GM15510 (cell line): ENCODE data around the gene HYDIN.

Experiments used
- POLR2A ChIP-seq: IDR thresholded peaks from 3 replicates; pipeline ENCODE4 v1.6.1; 2011; ENCODE audit warnings: borderline replicate concordance; ENCODE audit not compliant: insufficient read length; ENCODE audit errors: extremely low read depth

The HYDIN gene

GRCh38 chr16:71246309-71246708 lies 15.8 kb upstream of the HYDIN start:
- TF ChIP-seq POLR2A = no peak

- no peak for TF ChIP-seq POLR2A
These were observed 14.0 kb upstream of the HYDIN start for GRCh38 chr16:71244521-71244920.

DNA sequence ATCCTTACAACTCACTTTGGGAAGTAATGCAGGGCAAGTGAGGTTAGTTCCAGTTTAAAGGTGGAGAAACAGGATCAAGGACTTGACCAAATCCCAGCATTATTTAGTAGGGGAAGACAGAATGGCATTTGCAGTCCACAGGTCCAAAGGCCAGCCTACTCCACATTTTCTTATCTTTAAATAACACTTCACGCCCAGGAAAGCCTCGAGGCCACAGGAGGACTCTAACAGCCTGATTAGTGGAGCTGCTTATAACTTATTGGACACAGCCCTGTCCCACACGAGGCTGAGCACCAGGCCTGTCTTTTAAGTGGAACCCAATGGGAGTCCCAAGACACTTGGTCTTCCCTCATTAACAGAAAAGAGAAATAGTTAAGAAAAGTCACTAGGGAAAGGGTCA lies 12.1 kb upstream of the HYDIN start:
- TF ChIP-seq POLR2A = no peak

DNA sequence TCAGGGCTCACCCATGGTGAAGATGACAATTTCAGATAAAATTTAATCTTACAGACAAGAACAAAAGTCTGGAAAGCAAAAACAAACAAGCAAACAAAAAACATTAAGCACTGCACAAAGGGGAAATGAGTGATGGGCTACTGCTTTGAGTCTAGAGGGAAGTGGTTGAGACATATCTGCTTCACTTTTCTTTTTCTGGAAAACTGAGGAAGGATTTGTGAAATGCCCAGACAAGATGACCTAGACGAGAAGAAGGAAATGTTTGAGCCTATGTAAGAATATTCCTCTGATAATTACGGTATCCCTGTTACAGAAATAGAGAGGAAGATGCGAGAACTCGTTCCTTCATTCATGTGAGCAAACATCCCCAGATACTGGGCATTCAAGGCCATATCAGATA lies 11.5 kb upstream of the HYDIN start:
- TF ChIP-seq POLR2A = no peak

DNA sequence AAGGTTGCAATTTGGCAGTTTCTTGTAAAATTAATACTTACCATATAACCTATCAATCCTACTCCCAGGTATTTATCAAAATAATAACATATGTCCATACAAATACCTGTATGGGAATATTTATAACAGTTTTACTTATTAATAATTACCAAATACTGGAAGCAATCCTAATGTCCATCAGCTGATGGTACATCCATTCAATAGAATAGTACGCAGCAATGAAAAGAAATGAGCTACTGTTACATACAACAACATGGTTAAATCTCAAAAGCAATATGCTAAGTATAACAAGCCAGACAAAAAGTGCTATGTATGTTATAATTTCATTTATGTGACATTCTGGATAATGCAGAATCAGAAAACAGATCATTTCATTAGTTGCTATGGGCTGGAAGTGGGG lies 1.2 kb downstream of the HYDIN start:
- no peak for TF ChIP-seq POLR2A

DNA sequence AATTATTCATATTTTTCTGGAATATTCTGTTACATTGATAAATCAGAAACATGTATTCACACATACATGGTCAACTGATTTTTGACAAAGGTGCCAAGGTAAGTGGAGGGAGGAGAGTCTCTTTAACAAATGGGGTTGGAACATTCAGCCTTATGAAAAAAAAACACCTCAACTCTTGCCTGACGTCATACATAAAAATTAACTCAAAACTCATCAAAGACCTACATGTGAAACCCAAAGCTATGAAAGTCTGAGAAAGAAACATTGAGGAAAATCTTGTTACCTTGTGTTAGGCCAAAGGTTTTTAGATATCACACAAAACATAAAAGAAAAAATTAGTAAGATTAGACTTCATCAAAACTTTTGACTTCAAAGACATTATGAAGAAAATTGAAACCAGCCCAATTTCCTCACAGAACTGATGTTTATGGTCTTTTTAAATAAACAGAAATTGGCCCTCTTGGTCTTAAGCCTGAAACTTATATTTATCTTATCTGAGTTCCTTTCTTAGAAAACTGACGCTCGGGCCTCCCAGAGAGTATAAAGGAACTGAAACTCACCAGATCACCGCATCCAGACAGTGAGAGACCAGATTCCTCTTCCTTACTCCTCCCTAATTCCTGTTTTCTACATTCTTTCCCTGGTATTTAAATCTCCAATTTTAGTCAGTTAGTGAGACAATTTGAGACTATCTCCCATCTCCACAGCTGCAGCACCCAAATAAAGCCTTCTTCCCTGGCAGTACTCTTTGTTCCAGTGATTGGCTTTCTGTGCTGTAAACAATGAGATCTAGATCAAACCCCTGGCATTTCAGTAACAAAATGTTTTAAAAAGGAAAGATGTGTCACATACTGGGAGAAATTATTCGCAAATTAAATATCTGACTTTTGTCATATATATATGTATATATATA lies 4.0 kb downstream of the HYDIN start:
- TF ChIP-seq POLR2A = no peak

DNA sequence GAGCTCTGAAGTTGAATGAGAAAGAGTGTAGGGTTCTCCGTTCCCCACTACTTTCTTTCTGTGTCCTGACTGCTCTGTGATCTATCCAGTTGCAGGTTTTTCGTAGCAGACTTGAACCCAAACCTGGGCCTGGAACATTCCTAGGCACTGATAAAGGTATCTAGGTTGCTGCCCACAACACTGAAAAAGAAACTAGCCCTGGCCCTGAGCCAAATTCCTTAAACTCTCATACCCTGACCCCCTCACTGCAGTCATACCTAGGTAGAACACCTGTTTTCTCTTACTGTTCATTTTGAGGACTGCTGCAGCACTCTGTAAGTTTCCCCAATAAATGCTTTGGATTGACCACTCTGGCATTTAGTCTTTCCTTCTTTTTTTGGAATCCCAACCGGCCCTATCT lies 5.4 kb downstream of the HYDIN start:
- TF ChIP-seq POLR2A = no peak

- no peak for TF ChIP-seq POLR2A
These were observed 12.1 kb downstream of the HYDIN start for GRCh38 chr16:71218306-71218963.

- no peak for TF ChIP-seq POLR2A
These were observed 13.0 kb downstream of the HYDIN start for GRCh38 chr16:71217506-71217905.

GRCh38 chr16:71216714-71217113 lies 13.8 kb downstream of the HYDIN start:
- no peak for TF ChIP-seq POLR2A

- TF ChIP-seq POLR2A = no peak
These were observed 15.7 kb downstream of the HYDIN start for GRCh38 chr16:71214746-71215381.

GRCh38 chr16:71205482-71206131 lies 24.9 kb downstream of the HYDIN start:
- no peak for TF ChIP-seq POLR2A

- no peak for TF ChIP-seq POLR2A
These were observed 26.9 kb downstream of the HYDIN start for GRCh38 chr16:71203631-71204030.

DNA sequence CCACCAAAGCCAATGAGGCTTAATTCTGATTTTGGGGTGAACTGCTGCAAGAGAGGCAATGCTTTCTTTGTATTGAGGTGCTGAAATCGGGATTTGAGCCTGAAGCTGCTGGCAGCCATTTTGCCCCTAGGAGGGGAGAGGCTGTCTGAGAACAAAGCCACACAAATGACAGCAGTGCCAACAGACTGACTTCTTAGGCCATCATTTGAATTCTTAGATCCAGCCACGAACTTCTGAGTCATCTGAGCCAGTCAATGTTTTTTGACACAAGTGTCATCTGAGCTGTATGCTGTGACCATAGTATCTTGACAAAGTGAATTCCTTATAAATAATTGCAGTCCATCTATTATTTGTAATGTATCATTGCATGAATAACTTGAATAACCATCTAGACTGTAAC lies 29.0 kb downstream of the HYDIN start:
- TF ChIP-seq POLR2A = no peak

DNA sequence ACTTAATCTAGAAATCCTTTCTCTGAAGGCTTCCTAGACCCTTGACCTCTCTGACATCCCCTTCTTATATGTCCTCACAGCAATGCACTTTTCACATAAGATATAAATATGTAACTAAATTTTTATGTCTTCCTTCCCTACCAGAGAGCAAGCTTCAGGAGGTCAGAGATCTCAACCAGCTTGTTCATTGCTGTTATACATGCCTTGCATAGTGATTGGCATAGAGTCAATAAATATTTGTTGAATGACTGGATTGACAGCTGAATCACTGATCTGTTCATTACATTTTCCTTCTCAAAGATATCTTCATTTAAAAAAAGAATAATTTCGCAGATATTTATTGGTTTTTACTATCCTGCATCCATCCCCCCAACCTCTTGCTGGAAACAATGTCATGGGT lies 29.5 kb downstream of the HYDIN start:
- no peak for TF ChIP-seq POLR2A

- no peak for TF ChIP-seq POLR2A
These were observed 32.1 kb downstream of the HYDIN start for GRCh38 chr16:71198408-71198807.

DNA sequence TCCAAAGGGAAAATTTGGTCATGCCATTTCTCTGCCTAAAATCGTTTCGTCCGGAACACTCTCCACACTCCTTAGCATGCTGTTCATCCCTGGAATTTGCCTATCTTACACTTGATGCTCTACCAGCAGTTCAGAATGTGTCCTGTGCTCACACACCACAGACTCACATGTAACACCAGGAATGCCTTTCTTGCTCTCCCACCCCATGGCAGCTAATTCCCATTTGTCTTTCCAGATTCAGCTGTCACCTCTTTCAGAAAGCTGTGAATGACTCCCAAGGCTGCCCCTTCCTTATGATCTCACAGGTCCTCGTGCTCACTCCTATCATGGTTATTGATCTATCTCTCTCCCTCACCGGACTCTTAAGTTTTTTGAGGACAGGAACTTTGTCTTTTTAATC lies 38.1 kb downstream of the HYDIN start:
- TF ChIP-seq POLR2A = no peak
